Fibroblast of lung (primary cell): Measurements from ENCODE around the gene STK10.
"Not testable (repeated sequence)": the region's sequence is repeated elsewhere in the genome, so short reads cannot be mapped to it uniquely, and the experiment has no call there.

Source experiments
- CTCF ChIP-seq, 2 donors: IDR thresholded peaks in 1 of 2; conservative IDR thresholded peaks in 1 of 2; 1 replicate in 1 of 2; 2 replicates in 1 of 2; pipeline ENCODE4 v1.5.1; 2011 to 2012; ENCODE audit warnings: low read length in 2 of 2, control low read depth in 1 of 2, inconsistent platforms in 1 of 2, low read depth in 1 of 2, mild to moderate bottlenecking in 1 of 2
- EZH2 ChIP-seq: IDR thresholded peaks from 2 replicates; pipeline ENCODE4 v1.5.1; 2012; ENCODE audit warnings: low read length, control low read depth, mild to moderate bottlenecking; ENCODE audit errors: missing control alignments

GRCh38 chr5:172197775-172198174 is 9.8 kb upstream of the STK10 start:
- TF ChIP-seq CTCF (conservative IDR thresholded peaks at IDR 0.05 in 1 of 2, IDR thresholded peaks at IDR 0.05 in 1 of 2; ENCODE audit: low read depth in 1 of 2, low read length in 2 of 2); EZH2: not testable (repeated sequence)
